Psoas muscle (tissue), 8 donors: ENCODE measurements around the gene RREB1. TPM values are rescaled to one million over a fixed set of nuclear protein-coding genes. Genes with fewer than 3 reads are reported as not detected.

Source experiments
- ATAC-seq, 4 donors: fragments of 200-7000 bp; cut with Tn5 transposase; one replicate each; pipeline ENCODE4 v1.9.1; 2020; ENCODE audit warnings: moderate library complexity in 3 of 4, mild to moderate bottlenecking in 2 of 4
- DNase-seq, 2 donors: peaks; one replicate each; pipeline ENCODE4 v3.0.0-alpha.2; 2020
- H3K27ac ChIP-seq: fragments of 200-600 bp; one replicate; pipeline ENCODE4 v1.8.0; 2022
- H3K27me3 ChIP-seq, 3 donors: fragments of 200-600 bp in 1 of 3; one replicate each; pipeline versions ENCODE4 v1.6.1 to v1.8.0; 2013 to 2022; ENCODE audit warnings: low read length in 2 of 3, mild to moderate bottlenecking in 2 of 3, moderate library complexity in 1 of 3; ENCODE audit not compliant: insufficient read depth in 3 of 3
- H3K36me3 ChIP-seq, 2 donors: fragments of 200-600 bp in 1 of 2; one replicate each; pipeline versions ENCODE4 v1.6.1 to v1.8.0; 2013 to 2022; ENCODE audit warnings: low read depth in 1 of 2, mild to moderate bottlenecking in 1 of 2, moderate library complexity in 1 of 2; ENCODE audit not compliant: insufficient read depth in 1 of 2
- H3K4me1 ChIP-seq: fragments of 200-600 bp; one replicate; pipeline ENCODE4 v1.8.0; 2022
- H3K4me3 ChIP-seq: fragments of 200-600 bp; one replicate; pipeline ENCODE4 v1.8.0; 2022; ENCODE audit warnings: mild to moderate bottlenecking
- H3K9me3 ChIP-seq: fragments of 200-600 bp; one replicate; pipeline ENCODE4 v1.8.0; 2022
- CTCF ChIP-seq: fragments of 200-600 bp; IDR thresholded peaks from one replicate; pipeline ENCODE4 v1.8.0; 2022; ENCODE audit warnings: antibody characterized with exemption
- WGBS, 3 donors: extraction: QIAGEN DNeasy Blood & Tissue Kit; methylation state at CpG; one replicate each; pipeline versions ENCODE4 v1.1.6 to v1.1.7; 2013; 5-methylcytosine and 5-hydroxymethylcytosine counted together
- intact Hi-C, 2 donors: fragments of 100-400 bp; cut with DNase I; formaldehyde crosslinking; loops; one replicate each; pipeline versions ENCODE4 v1.11.0 to v1.14.2; 2022
- polyA plus RNA-seq, 3 donors: library from polyadenylated mRNA; stranded (reverse); fragments of 200-250 nt; gene quantifications; one replicate each; pipeline ENCODE4 v1.2.3, GENCODE V29; 2013
- total RNA-seq, 4 donors: library from RNA; stranded (reverse); fragmentation: NEBNext Ultra II Directional in 2 of 4; extraction: Animal tissue kit (Norgen Biotek cat#: 25700) in 2 of 4; gene quantifications; one replicate each; pipeline versions ENCODE4 v1.2.1 to v1.2.4, GENCODE V29; 2021 to 2023
- donor health status: healthy with polysubstance abuse.
- donor health status: DM: no; HTN: no; CAD: no; lungs with moderate emphysema.
- donor health status: Bipolar disorder and iron deficiency.
- donor health status: healthy.
- donor health status: DM: yes; HTN: yes; CAD: no.
- donor health status: DM: no; HTN: no; CAD: no.
- donor health status: DM: no; HTN: no; CAD: no.
- donor health status: DM: yes; HTN: yes; CAD: no.

The RREB1 gene
- total and polyA plus RNA-seq, 7 donors, result 4.6 to 49.4 (median 32.7) TPM

- no peaks in the 10 kb centered on the region for H3K9me3 ChIP-seq
- no peak overlapping the region for H3K4me3 ChIP-seq
- H3K27ac ChIP-seq, result no peak overlapping the region
- H3K4me1 ChIP-seq, result peaks cover 13% of the 10 kb centered on the region
- H3K27me3 ChIP-seq, result no peaks in the 10 kb centered on the region
- WGBS, 3 donors, result 93 to 98% (median 95%) methylated on average over 14 to 15 of the region's 15 CpGs
- ATAC-seq, result no peak
- intact Hi-C loops, result loop anchor here in 1 of 2 donors (10.0 kb wide), 1 partner anchor 692 kb away; no protein-coding TSS in a partner anchor
- TF ChIP-seq CTCF, result no peak
- H3K36me3 ChIP-seq, result peaks cover 0 to 65% of the 10 kb centered on the region in 2 donors
- DNase-seq, result no peak
Observed at GRCh38 chr6:7247179-7247456, 139.4 kb downstream of the RREB1 start.

- intact Hi-C loops, result loop anchor here in 1 of 2 donors (10.0 kb wide), 1 partner anchor 693 kb away; no protein-coding TSS in a partner anchor
- 92 to 96% (median 92%) methylated on average over 13 of the region's 13 CpGs for WGBS, 3 donors
- H3K36me3 ChIP-seq, result peaks cover 0 to 70% of the 10 kb centered on the region in 2 donors
- no peaks in the 10 kb centered on the region for H3K9me3 ChIP-seq
- H3K4me3 ChIP-seq, result no peak overlapping the region
- ATAC-seq (no peak), DNase-seq (no peak)
- no peak for TF ChIP-seq CTCF
- H3K4me1 ChIP-seq, result peaks cover 9% of the 10 kb centered on the region
- H3K27me3 ChIP-seq, result no peaks in the 10 kb centered on the region
- no peak overlapping the region for H3K27ac ChIP-seq
Observed at GRCh38 chr6:7247828-7248227, 140.1 kb downstream of the RREB1 start.

GRCh38 chr6:7249391-7249790, 141.6 kb downstream of the RREB1 start:
- Histone ChIP-seq H3K27me3 (no peaks in the 10 kb centered on the region), H3K27ac (no peak overlapping the region), H3K4me3 (no peak overlapping the region), H3K9me3 (no peaks in the 10 kb centered on the region), H3K4me1 (no peaks in the 10 kb centered on the region), H3K36me3 (peaks cover 0 to 70% of the 10 kb centered on the region in 2 donors)
- no peak for ATAC-seq
- TF ChIP-seq CTCF, result no peak
- 91 to 97% (median 92%) methylated on average over 2 of the region's 2 CpGs for WGBS, 3 donors
- DNase-seq, result no peak
- intact Hi-C loops, result loop anchor here in 1 of 2 donors (10.0 kb wide), 1 partner anchor 695 kb away; no protein-coding TSS in a partner anchor

- no peak overlapping the region for H3K4me3 ChIP-seq
- TF ChIP-seq CTCF, result no peak
- intact Hi-C loops, result loop anchor here in 1 of 2 donors (10.0 kb wide), 1 partner anchor 695 kb away; no protein-coding TSS in a partner anchor
- H3K27me3 ChIP-seq, result no peaks in the 10 kb centered on the region
- WGBS, 3 donors, result 69 to 76% (median 71%) methylated on average over 7 of the region's 7 CpGs
- no peak for DNase-seq
- ATAC-seq, result no peak
- H3K9me3 ChIP-seq, result no peaks in the 10 kb centered on the region
- no peak overlapping the region for H3K27ac ChIP-seq
- H3K36me3 ChIP-seq, result peaks cover 0 to 70% of the 10 kb centered on the region in 2 donors
- no peaks in the 10 kb centered on the region for H3K4me1 ChIP-seq
Observed at GRCh38 chr6:7249946-7250643, 142.3 kb downstream of the RREB1 start.

GRCh38 chr6:7250812-7251211, 143.1 kb downstream of the RREB1 start:
- H3K27me3 ChIP-seq, result no peaks in the 10 kb centered on the region

More at GRCh38 chr6:7250812-7251211, 143.1 kb downstream of the RREB1 start:
- DNase-seq (no peak), ATAC-seq (no peak)
- no peak overlapping the region for H3K27ac ChIP-seq
- no peak for TF ChIP-seq CTCF
- no peak overlapping the region for H3K4me3 ChIP-seq
- intact Hi-C loops, result no loop called here
- 92 to 95% (median 94%) methylated on average over 8 of the region's 8 CpGs for WGBS, 3 donors
- peaks cover 7% of the 10 kb centered on the region for H3K9me3 ChIP-seq
- no peaks in the 10 kb centered on the region for H3K4me1 ChIP-seq
- H3K36me3 ChIP-seq, result peaks cover 0 to 65% of the 10 kb centered on the region in 2 donors
